ENCODE results near the gene PLN.

The PLN gene

DNA sequence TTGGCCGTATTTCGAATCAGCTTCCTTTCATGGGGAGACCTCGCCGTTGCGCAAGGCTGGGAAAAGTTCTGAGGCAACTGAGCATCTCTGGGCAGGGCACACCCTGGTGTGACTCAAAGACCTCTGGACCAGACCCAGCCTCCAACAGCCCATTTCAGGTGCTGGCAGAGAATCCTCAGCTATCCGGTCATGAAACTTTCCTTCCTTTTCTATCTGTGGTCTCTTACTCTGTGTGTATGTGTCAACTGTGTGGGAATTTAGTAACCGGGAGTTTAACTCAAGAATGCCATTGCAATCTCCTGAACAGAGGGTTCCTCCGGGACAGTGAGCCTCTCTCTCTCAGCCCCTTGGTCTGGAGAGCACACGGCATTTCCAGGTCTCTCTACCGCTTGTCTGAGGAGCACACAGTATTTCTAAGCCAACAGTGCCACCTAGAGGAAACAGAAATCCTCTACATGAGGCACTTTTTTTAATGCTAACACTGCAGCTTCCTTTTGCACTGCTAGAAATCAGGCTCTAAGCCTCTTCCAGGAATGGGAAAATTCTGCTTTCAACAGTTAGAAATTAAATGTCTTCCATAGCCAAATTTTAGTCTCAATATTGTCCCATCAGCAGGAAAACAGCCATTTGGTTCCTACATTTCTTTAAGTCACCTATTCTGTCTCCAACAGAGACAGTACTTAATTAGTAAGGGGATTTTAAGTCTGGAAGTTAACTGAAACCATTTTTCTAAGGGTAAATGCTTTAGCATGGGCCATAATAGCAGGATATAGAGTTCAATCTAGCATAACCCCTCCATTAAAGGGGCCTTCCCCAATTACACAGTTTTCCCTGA is 32.7 kb downstream of the PLN start:
- DNase-seq = no peak

- no peak for DNase-seq
These were observed 33.4 kb downstream of the PLN start for GRCh38 chr6:118581489-118581959.

DNA sequence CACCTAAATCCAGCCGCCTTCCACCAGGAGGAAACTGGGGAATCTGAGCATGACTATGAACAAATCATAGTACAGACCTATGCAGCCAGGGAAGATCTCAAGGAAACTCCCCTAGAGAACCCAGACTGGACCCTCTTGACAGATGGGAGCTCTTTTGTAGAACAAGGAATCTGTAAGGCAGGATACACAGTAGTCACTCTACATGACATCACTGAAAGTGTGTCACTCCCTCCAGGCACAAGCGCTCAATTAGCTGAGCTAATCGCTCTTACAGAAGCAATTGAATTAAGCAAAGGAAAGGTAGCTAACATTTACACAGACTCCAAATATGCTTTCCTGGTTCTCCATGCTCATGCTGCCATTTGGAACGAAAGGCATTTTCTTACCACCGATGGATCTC is 36.8 kb downstream of the PLN start:
- no peak for DNase-seq

GRCh38 chr6:118586746-118587485 is 38.8 kb downstream of the PLN start:
- no peak for DNase-seq

GRCh38 chr6:118588626-118589025 is 40.5 kb downstream of the PLN start:
- no peak for DNase-seq

DNA sequence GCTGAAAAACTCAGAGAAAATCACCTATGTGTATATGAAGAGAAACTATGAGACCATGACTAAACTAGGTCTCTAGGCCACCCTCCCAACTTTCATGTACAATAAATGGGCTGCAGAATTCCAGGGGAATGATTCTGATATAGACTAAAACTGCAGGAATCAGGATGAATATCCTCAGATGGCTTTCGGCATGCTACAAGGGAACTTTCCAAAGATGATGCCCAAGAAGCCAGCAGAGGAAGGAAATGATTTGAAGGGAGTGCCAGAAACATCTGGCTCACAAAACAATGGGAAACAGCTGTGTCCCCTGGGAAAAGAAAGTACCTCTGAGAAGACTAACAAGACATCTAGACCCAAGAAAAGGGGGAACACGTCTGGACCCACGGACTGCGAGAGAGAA is 41.1 kb downstream of the PLN start:
- DNase-seq = no peak

DNA sequence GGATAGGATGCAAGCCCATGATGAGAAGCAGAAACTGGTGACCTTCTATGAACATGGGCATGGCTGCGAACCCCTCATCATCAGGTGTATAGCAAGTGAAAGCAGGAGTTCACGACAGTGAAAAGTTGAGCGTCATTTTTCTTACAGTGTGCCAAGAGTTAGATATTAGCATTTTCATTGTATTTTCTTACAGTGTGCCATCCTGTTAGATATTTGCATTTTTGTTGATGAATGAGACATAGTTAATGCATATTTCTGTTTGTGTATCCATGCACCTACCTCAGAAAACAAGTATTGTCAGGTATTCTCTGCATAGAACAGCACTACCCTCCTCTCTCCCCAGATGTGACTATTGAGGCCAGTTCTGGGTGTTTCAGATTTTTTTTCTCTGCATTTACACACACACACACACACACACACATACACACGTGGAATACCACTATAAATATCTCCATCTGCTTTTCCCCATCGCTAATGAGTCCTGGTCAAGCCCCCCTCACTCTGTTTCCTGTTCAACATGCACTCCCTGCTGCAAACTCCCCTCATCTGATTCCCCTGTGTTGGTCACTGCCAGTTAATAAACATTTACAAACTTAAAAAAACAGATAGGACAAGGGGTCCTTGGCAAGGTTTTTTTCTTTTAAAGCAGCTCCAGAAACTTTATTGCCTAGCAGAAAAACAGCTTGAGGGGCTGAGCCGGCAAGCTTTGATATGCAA is 41.7 kb downstream of the PLN start:
- no peak for DNase-seq

DNA sequence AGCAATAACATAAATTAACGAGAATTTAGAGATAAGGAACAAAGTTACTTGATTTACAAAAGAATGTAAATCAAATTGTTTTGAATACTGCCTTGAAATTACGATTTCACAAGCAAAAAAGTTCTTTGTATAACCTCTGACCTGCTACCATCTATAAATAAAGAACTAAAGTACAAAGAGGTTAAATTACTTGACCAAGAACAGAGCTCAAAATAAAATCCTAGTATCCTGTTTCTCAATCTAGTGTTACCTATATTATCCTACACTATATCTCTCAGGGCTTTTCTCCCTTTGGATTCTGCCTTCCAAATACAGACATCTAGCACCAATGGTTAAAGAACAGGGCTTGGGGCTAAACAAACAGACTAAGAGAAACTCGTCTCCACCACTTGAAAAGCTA is 43.8 kb downstream of the PLN start:
- no peak for DNase-seq

GRCh38 chr6:118594877-118595276 is 46.8 kb downstream of the PLN start:
- no peak for DNase-seq

DNA sequence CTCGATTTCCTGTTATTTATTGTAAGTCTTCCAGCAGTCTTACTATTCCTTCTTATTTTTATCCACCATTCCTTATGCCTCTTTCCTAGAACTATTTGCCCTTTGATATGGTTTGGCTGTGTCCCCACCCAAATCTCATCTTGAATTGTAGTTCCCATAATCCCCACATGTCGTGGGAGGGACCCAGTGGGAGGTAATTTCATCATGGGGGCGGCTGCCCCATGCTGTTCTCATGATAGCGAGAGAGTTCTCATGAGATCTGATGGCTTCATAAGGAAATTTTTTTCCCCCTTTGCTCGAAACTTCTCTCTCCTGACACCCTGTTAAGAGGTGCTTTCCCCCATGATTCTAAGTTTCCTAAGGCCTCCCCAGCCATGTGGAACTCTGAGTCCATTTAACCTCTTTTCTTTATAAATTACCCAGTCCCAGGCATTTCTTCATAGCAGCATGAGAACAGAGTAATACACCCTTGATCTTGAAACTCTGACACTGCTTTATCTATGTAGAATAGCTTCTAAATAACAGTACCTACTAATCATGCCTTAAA is 48.8 kb downstream of the PLN start:
- no peak for DNase-seq

DNA sequence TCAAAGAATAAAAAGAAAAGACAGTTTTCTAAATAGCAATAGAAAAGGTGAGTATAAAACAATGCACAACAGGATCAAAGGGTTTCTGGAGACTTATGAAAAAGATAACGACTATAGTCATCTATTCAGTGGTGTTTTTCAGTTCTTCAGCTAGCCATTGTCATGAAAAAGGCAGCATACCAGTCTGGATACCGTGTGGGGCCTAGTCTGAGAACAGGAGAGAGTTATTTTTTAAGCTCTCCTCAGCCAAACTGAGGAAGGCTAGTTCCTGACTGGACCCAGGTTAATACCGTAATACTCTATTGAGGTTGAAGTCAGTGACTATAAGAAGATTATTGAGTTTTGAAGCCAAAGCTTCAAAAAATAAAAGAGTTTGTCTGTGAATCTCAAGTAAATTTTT is 49.5 kb downstream of the PLN start:
- DNase-seq = no peak

GRCh38 chr6:118598324-118598723 is 50.2 kb downstream of the PLN start:
- DNase-seq = no peak

DNA sequence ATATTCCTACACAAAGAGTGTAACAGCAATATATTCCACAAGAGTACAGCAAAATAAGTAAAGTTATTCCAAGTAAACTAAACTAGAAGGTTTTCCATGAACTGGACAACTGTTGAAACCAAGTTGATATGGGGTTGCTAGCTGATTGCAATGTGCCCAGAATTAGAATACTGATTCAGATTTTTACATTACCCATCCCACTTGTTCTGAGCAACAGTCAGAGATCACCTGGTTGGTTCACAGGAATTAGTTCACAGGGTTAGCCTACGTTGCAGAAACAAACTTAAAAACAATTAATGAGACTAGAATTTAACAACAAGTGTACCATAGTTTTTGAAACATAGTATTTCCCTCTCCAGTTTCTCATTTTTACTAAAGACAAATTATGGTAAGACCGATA is 54.2 kb downstream of the PLN start:
- DNase-seq = no peak

DNA sequence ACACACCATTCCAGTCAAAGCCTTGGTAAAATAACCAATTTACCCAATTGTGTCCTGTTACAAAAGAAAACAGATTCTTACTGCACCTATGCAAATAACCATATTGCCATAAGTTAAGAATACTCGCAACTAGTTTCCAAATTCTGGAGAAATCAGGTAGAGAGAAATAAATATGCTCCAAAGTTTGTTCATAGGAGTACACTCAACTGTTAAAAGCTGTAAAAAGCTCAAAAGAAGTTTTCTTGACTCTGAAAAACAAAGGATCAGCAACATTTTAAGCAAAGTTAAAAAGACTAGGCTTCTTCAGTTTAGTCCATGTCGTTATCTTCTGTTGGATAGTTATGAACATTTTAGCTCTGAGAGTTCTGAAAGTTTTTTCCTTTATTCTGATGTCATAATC is 55.3 kb downstream of the PLN start:
- DNase-seq = no peak

GRCh38 chr6:118606268-118606667 is 58.2 kb downstream of the PLN start:
- DNase-seq = no peak

- no peak for DNase-seq
These were observed 58.8 kb downstream of the PLN start for GRCh38 chr6:118606858-118607257.

All from NCI-H774 (cell line).